Breast epithelium (tissue), 3 donors: ENCODE data around the gene TCEAL5.

Source experiments
- POLR2A ChIP-seq: fragments of 450-650 bp; IDR thresholded peaks from one replicate; pipeline ENCODE4 v1.6.1; 2016; ENCODE audit warnings: antibody characterized with exemption, mild to moderate bottlenecking, moderate library complexity
- POLR2AphosphoS5 ChIP-seq, 3 donors: sonication (generic); formaldehyde crosslinking; IDR thresholded peaks; one replicate each; pipeline ENCODE4 v1.6.1; 2017; ENCODE audit warnings: antibody characterized with exemption in 3 of 3
- TF ChIP-seq, protein P1 (sequence below), 3 donors: fragments of 450-650 bp; IDR thresholded peaks; one replicate each; pipeline ENCODE4 v1.5.1; 2016 to 2017; ENCODE audit warnings: antibody characterized with exemption in 3 of 3, mild to moderate bottlenecking in 3 of 3, moderate library complexity in 3 of 3

- TF ChIP-seq, protein P1, sequence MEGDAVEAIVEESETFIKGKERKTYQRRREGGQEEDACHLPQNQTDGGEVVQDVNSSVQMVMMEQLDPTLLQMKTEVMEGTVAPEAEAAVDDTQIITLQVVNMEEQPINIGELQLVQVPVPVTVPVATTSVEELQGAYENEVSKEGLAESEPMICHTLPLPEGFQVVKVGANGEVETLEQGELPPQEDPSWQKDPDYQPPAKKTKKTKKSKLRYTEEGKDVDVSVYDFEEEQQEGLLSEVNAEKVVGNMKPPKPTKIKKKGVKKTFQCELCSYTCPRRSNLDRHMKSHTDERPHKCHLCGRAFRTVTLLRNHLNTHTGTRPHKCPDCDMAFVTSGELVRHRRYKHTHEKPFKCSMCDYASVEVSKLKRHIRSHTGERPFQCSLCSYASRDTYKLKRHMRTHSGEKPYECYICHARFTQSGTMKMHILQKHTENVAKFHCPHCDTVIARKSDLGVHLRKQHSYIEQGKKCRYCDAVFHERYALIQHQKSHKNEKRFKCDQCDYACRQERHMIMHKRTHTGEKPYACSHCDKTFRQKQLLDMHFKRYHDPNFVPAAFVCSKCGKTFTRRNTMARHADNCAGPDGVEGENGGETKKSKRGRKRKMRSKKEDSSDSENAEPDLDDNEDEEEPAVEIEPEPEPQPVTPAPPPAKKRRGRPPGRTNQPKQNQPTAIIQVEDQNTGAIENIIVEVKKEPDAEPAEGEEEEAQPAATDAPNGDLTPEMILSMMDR (IDR thresholded peaks at IDR 0.05), result no peak
- TF ChIP-seq POLR2A (no peak), POLR2AphosphoS5 (IDR thresholded peaks at IDR 0.05) (no peak)
Observed at GRCh38 chrX:103236296-103236695, 40.3 kb downstream of the TCEAL5 start.
